ENCODE data around the gene CABCOCO1.

DNA sequence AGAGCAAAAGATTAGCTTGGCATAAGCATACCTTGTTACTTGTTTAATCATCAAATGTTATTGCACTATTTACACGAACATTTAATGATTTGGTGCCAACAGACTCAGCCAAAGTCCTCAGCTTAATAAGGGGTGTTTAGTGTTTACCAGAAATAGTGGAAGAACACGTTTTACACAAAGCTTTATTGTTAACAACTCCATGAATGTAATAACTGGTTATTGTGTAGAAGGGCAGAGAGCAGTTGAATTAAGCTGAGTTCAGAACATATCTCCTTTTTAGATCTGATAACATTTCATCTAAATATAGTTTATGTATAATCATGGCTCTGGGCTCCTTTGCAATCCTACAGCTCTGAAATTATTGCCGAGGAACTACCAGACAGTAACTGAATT is 99.1 kb downstream of the CABCOCO1 start:
- TF ChIP-seq, protein P1, sequence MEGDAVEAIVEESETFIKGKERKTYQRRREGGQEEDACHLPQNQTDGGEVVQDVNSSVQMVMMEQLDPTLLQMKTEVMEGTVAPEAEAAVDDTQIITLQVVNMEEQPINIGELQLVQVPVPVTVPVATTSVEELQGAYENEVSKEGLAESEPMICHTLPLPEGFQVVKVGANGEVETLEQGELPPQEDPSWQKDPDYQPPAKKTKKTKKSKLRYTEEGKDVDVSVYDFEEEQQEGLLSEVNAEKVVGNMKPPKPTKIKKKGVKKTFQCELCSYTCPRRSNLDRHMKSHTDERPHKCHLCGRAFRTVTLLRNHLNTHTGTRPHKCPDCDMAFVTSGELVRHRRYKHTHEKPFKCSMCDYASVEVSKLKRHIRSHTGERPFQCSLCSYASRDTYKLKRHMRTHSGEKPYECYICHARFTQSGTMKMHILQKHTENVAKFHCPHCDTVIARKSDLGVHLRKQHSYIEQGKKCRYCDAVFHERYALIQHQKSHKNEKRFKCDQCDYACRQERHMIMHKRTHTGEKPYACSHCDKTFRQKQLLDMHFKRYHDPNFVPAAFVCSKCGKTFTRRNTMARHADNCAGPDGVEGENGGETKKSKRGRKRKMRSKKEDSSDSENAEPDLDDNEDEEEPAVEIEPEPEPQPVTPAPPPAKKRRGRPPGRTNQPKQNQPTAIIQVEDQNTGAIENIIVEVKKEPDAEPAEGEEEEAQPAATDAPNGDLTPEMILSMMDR (IDR thresholded peaks at IDR 0.05; ENCODE audit: borderline replicate concordance, extremely low read depth, low read length, poor library complexity, severe bottlenecking): no peak
- TF ChIP-seq EZH2 (IDR thresholded peaks at IDR 0.05; ENCODE audit: borderline replicate concordance, low read depth, low read length, severe bottlenecking): no peak

Data from DND-41 (cell line).